ENCODE data around the gene MRPL21.

DNA sequence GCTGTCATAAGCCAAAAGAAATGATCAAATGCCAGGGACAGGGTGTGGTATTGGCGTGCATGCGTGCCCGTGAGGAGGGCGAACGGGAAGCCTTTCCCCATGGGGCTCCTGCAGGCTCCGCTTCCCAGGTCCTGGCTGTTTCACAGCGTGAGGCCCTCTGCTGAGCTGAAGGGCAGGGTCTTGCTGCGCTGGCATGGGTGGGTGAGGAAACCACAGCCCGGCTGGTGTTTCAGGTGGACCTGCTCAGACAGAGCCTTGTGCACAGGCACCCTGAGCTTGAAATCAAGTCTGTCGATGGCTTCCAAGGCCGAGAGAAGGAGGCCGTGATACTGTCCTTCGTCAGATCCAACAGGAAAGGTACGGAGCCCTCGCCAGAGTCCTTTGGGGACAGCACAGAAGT lies 31.4 kb upstream of the MRPL21 start:
- TF ChIP-seq TCF7L2 (IDR thresholded peaks at IDR 0.05; ENCODE audit: low read depth, low read length) (no peak), POLR2AphosphoS5 (IDR thresholded peaks at IDR 0.05; ENCODE audit: control insufficient read depth, insufficient read depth, low read depth, low read length) (no peak), CTCF (IDR thresholded peaks at IDR 0.05 in 2 of 3, conservative IDR thresholded peaks at IDR 0.05 in 1 of 3; ENCODE audit: insufficient read depth in 2 of 3, low read depth in 1 of 3, low read length in 3 of 3) (no peak), SRSF1 (IDR thresholded peaks at IDR 0.05; ENCODE audit: low read depth, low read length) (no peak), PTTG1 (tag; IDR thresholded peaks at IDR 0.05; ENCODE audit: low read depth) (no peak), POLR2A (conservative IDR thresholded peaks at IDR 0.05) (no peak), ZNF12 (CRISPR knock-in tag; IDR thresholded peaks at IDR 0.05) (no peak), ZNF24 (IDR thresholded peaks at IDR 0.05) (no peak), POLR3G (IDR thresholded peaks at IDR 0.05; ENCODE audit: extremely low read depth, insufficient read length, insufficient replicate concordance) (no peak), TARDBP (IDR thresholded peaks at IDR 0.05) (no peak), GATA2 (CRISPR knock-in tag; IDR thresholded peaks at IDR 0.05) (no peak), ZNF124 (CRISPR knock-in tag; IDR thresholded peaks at IDR 0.05) (no peak), EGR1 (conservative IDR thresholded peaks at IDR 0.05) (no peak)

Measured in K562 (cell line).